HG02763 (cell line): Measurements from ENCODE around the gene PDLIM1.
"Not testable (repeated sequence)": the region's sequence is repeated elsewhere in the genome, so short reads cannot be mapped to it uniquely, and the experiment has no call there.

Experiments
- ATAC-seq: cut with Tn5 transposase; IDR thresholded peaks from one replicate; pipeline ENCODE4 v1.9.1; 2021; ENCODE audit warnings: mild to moderate bottlenecking, moderate library complexity; ENCODE audit not compliant: unreplicated experiment

Gene PDLIM1

GRCh38 chr10:95243318-95243617 is 47.5 kb downstream of the PDLIM1 start:
- no peak for ATAC-seq

GRCh38 chr10:95242581-95243317 is 48.1 kb downstream of the PDLIM1 start:
- ATAC-seq = no peak

GRCh38 chr10:95241533-95241932 is 49.3 kb downstream of the PDLIM1 start:
- ATAC-seq = no peak

- no peak for ATAC-seq
Measured at GRCh38 chr10:95240811-95241210, 50.0 kb downstream of the PDLIM1 start.

GRCh38 chr10:95240096-95240495 is 50.7 kb downstream of the PDLIM1 start:
- not testable (repeated sequence) for ATAC-seq

GRCh38 chr10:95237376-95238170 is 53.2 kb downstream of the PDLIM1 start:
- no peak for ATAC-seq

- peak; percentile 97 for ATAC-seq
Measured at GRCh38 chr10:95236068-95236903, 54.5 kb downstream of the PDLIM1 start.

GRCh38 chr10:95235676-95236067 is 55.1 kb downstream of the PDLIM1 start:
- ATAC-seq = no peak

GRCh38 chr10:95234951-95235350 is 55.9 kb downstream of the PDLIM1 start:
- ATAC-seq = no peak

GRCh38 chr10:95233377-95234034 is 57.3 kb downstream of the PDLIM1 start:
- ATAC-seq = no peak

GRCh38 chr10:95230677-95231586 is 59.9 kb downstream of the PDLIM1 start:
- not testable (repeated sequence) for ATAC-seq

GRCh38 chr10:95229724-95230627 is 60.8 kb downstream of the PDLIM1 start:
- ATAC-seq = no peak

- not testable (repeated sequence) for ATAC-seq
Measured at GRCh38 chr10:95228934-95229723, 61.7 kb downstream of the PDLIM1 start.

GRCh38 chr10:95225136-95225535 is 65.7 kb downstream of the PDLIM1 start:
- ATAC-seq = no peak

- ATAC-seq = no peak
Measured at GRCh38 chr10:95221124-95221523, 69.7 kb downstream of the PDLIM1 start.

- no peak for ATAC-seq
Measured at GRCh38 chr10:95220539-95220938, 70.3 kb downstream of the PDLIM1 start.

GRCh38 chr10:95217476-95217875 is 73.3 kb downstream of the PDLIM1 start:
- no peak for ATAC-seq

GRCh38 chr10:95214793-95215192 is 76.0 kb downstream of the PDLIM1 start:
- no peak for ATAC-seq
